EH (cell line): Measurements from ENCODE around the gene EID1.
"Not testable (repeated sequence)": the region's sequence is repeated elsewhere in the genome, so short reads cannot be mapped to it uniquely, and the experiment has no call there.

ENCODE experiments used
- DNase-seq: peaks from one replicate; pipeline ENCODE4 v3.0.0-alpha.2; 2015; ENCODE audit warnings: low read depth

The EID1 gene, protein sequence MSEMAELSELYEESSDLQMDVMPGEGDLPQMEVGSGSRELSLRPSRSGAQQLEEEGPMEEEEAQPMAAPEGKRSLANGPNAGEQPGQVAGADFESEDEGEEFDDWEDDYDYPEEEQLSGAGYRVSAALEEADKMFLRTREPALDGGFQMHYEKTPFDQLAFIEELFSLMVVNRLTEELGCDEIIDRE

DNA sequence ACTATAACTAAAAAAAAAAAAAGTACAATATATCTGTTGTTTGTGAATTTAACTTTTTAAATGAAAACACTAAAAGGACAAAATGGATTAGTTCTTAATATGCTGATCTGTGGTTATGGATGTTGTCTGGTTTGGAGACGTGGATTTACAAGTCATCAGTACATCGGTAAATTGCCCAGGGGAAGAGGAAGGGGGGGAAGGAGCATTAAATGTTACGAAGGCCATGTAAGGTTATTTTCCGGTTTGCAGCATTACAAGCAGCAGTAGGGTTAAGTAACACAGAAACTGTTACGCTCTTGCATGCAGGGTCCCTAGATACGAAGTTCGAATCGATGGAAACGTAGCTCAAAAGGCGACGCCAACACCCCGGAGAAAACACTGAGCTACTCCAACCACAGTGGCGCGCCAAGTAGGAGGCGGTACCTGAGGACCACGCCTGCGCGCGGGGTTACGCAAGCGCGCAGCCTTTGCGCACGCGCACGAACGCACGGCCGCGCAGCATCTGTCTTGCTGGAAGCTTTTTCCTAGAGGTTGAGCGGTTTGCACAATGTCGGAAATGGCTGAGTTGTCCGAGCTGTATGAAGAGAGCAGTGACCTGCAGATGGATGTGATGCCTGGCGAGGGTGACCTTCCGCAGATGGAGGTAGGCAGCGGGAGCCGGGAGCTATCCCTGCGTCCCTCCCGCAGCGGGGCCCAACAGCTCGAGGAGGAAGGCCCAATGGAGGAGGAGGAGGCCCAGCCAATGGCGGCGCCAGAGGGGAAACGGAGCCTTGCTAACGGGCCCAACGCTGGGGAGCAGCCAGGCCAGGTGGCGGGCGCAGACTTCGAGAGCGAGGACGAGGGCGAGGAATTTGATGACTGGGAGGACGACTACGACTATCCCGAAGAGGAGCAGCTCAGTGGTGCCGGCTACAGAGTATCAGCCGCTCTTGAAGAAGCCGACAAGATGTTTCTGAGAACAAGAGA is at the start of gene EID1:
Gene EID1, plus strand, starts transcription at position 505 of the 966 bp plus-strand sequence. Its CDS starts 43 bp downstream, at position 548.
- DNase-seq, result peak; percentile 93

DNA sequence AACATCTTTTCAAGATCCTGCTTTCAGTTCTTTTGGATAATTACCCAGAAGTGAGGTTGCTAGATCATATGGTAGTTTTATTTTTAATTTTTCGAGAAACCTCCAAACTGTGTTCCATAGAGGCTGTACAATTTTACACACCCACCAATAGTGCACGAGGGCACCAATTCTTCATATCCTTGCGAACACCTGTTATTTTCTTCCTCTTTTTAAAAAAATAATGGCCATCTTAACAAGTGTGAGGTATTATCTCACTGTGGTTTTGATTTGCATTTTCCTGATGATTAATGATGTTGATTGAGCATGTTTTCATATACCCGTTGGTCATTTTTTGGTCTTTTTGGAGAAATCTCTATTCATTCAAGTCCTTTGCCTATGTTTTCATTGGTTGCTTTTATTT is 49.5 kb upstream of the EID1 start:
- no peak for DNase-seq

DNA sequence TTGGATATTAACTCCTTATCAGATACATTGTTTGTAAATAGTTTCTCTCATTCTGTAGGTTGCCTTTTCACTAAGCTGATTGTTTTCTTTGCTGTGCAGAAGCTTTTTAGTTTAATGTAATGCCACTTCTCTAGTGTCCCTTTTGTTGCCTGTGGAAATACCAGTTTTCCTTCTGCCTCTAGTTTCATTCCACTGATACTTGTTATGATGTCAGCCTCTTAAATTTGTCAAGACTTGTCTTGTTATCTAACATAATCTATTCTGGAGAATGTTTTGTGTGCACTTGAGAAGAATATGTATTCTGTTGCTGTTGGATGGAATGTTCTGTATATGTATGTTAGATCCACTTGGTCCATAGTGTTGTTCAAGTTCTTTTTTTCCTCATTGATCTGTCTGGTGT is 49.0 kb upstream of the EID1 start:
- no peak for DNase-seq

DNA sequence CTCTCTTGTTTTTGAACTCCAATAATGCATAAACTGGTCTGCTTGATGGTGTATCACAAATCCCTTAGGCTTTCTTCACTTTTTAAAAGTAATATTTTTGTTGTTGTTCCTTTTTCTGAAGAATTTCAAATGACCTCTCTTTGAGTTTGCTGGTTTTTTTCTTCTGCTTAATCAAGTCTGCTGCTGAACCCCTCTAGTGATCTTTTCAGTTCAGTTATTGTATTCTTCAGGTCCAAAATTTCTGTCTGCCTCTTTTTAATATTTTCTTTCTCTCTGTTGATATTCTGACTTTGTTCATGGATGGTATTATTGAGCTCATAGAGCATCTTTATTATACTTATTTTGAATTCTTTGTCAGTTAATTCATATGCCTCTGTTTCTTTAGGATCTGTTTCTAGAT is 45.3 kb upstream of the EID1 start:
- no peak for DNase-seq

DNA sequence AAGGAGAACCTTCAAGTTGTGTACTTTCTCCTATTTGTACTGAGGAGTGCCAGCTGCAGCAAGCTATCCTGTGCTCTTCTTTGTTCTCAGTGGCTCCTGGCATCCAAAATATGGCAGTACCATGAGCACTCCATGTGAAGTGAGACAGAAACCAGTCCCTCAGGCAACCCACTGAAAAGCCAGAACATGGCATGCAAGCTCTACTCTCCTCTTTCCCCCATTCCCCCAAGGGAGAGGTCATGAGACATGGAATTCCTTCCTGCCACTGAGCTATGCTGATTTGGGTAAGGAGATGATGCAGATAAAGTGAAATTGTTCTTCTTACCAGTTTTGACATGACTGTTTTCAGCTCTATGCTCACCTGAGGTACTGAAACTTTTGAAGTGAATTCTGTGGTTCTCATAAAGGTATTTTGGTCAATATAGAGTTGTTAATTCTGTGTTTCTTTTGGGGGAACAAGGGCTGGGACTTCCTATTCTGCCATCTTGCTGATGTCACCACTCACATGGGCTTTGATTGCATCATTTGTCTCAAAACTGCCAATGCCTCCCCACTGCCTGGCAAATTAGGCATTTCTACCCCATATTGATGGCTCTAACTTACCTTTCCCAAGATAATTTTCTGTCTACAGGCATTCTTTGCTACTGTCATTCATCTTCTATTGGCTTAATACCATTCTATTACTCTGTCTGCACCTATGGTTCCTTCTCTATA is 44.3 kb upstream of the EID1 start:
- DNase-seq, result peak; percentile 8

DNA sequence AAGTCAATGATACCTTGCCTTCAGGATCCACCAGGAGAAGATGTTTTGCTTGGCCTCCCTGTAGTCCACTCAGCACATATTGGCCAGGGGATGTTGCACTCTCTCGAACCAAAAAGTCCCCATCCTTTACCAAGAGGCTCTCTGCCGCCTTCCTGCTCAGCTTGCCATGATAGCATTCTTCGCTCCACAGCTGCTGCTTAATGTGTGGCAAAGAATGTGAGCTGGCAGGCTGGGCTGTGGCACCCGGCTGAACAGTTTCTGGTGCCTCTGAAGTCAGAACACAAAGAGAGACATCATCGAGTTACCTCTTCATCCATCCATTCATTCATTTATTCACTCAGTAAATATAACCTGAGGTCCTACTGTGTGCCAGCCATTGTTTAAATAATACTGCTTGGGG is 43.2 kb upstream of the EID1 start:
- DNase-seq, result no peak

DNA sequence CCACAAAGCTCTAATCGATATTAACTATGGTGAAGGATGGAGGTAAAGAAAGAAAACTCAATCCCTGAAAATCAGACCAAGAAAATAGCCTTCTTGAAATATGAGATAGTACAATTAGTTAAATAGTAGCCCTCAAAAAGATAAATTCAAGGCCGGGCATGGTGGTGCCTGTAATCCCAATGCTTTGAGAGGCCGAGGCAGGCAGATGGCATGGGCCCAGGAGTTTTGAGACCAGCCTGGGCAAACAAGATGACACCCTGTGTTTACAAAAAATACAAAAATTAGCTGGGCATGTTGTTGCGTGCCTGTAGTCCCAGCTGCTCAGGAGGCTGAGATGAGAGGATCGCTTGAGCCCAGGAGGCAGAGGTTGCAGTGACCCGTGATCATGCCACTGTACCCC is 35.4 kb upstream of the EID1 start:
- DNase-seq, result no peak

DNA sequence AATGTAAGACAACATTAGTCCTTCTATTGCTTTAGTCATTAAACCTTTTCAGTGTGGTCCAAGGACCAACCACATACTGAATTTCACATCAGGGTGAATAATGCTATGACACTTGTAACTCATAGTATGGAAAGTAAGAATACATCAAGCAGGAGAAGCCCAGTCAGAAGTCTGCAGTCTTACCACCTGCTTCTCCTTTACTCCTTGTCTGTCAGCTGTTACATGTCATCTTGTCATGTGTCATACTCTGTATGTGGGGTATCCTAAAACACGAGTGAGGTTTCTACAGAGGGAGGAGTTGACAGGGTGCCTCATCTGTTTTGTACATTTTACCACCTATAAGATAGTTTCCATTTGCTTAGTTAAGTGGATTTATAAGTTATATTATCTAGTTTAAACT is 32.8 kb upstream of the EID1 start:
- DNase-seq, result no peak

DNA sequence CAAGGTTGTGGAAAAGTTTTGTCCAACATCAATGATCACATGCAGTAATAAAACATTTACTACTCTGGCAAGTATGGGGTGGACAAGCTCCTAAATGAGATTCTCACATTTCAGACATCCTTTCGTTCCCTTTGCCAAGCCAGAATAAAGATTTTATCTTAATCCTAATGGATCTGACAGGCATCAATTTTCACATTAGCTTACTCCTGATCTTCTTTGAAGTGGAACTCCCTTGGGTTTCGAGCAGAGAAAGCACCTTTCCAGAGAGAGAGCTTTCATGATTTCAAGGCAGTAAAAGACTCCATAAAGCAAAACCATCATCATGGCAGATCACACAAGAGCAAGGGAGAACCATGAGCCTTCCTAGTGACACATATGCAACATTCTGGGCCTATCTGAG is 27.3 kb upstream of the EID1 start:
- no peak for DNase-seq

DNA sequence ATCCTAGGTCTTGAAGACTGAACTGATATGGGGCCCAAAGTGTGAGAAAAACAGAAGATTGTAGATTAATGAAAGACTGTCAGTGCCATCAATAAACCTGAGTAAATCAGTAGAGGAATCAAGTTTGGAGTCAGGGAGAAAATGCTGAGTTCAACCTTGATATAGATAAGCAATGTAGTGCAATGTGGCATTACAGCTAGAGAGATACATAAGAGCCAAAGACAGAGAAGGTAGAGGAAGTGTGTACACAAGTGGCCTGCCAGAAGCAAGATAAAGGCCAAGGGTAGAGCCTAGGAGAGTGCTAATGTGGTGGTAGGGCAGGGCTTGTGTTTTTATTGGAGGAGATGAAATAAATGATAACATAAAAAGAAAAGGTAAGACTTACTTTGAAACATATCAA is 26.0 kb upstream of the EID1 start:
- no peak for DNase-seq

DNA sequence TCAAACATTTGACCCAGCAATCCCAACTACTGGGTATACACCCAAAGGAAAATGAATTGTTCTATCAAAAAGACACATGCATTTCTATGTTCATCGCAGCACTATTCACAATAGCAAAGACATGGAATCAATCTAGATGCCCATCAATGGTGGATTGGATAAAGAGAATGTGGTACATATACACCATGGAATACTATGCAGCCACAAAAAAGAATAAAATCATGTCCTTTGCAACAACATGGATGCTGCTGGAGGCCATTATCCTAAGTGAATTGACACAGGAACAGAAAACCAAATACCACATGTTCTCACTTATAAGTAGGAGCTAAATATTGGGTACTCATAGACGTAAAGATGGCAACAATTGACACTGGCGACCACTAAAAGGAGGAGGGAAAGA is 23.5 kb upstream of the EID1 start:
- not testable (repeated sequence) for DNase-seq

DNA sequence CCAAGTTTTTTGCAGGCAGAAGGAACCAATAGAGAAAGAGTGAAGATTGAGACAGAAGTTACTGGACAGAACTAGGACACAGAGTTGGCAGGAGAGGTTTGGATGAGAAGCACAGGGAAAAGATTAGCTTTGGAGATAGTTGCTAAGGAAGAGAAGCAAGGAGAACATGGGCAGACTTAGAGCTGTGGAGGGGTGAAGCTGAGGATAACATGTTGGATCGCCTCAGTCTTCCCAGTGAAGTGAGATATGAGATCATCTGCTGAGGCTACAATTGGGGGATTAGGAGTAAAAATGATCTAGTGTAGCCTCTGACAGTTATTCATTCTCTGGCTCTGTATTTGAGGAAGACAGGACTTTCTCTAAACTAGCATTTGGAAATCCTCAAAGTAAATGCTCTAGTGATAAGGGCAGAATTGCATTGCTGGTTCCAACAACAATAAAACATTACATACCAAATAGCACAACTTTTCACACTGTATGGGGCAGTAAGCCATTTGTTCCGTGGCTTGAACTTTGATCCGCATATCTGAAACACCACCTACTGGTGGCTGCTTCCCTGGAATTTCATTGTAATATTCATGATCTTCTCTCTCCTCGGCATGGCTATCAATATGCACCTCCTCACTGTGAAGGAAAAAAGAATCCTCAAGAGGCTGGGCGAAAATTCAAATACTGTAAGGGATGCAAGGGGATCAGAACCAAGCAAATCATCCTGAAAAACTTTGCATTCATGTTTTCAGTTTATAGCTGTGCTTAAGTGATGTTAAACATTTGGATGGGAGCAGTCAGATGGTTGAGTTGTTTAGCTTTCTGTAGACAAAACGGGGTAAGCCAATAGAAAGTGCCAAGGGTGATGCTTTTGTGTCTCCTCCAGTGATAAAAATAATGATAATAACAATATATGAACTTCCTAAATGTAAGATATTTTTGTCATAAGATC is 22.2 kb upstream of the EID1 start:
- peak; percentile 71 for DNase-seq

DNA sequence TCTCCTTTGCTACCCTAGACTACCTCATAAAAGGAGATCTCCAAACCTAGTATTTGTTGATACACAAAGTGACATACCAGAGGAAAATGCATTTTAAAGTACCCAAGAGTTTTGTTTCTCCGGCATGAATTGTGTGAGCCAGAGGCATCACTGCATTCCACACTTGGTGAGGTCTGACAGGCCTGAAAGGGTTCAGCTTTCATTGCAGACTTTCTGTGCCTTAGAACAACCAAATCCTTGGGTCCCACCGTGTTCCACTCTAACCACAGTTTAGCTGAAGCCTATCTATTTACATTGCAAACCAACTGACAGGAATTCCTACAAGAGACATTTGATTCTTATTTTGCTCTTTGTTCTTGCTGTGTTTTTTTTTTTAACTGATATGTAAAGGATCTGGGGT is 21.0 kb upstream of the EID1 start:
- DNase-seq, result peak; percentile 68

DNA sequence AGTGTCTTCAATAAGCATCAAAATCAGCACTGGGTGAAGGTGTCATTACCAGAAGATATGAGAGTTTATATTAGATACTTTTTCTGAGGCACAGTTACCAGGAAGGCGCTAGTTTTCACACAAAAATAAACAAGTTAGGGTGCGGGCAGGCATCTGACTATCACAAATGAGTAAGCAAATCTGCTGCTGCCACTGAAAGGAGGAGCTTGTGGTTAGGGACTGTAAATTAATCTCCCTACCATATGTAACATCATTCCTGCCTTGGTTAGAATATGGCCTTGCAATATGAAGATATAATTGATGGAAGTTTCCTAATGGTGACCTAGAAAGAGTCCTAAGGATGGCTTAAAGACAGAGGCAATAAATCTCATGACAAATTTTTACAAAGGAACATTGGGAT is 19.5 kb upstream of the EID1 start:
- DNase-seq, result peak; percentile 66

DNA sequence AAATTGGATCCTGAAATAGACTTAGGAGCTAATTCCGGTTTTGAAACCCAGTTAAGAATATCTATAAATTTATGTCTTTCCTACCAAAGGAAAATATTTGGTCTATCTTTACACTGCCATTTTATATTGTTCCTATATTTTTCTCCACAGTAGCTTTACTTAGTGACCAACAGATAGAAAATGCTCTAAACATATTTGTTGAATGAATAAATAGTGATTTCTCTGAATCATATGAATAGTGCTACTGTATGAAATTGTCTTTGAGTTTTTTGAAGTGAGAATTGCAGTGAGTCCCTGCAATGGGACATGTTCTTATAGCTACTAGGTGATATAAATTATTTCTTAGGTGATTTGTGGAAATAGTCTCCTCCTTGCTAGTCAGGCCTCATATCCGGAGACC is 18.5 kb upstream of the EID1 start:
- peak; percentile 38 for DNase-seq

DNA sequence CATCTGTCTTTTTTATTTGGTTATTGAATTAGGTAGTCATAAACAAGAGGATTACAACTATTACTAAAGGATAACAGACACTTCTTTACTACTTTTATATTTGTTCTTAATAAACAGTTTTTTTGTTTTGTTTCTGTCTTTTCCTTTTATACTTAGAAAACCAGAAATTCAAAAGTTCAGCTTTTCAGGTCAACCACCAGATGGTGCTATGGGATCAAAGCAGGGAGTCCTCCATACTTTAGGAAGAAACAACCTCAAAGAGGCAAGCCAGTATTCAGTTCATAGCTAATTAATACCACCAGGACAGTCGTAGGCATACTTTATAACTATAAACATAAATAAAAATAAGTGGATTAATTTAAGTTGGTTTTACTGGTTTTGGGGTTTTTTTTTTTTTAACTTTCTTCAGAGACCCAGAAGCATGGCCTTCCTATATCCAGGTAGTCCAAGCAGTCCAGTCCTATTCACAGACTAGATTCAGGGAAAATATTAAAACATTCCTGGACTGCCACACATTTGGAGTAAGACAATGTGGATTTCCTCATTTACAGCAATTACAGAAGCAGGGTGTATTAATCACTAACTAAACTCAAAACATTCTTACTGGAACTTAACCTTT is 16.0 kb upstream of the EID1 start:
- DNase-seq, result peak; percentile 78

DNA sequence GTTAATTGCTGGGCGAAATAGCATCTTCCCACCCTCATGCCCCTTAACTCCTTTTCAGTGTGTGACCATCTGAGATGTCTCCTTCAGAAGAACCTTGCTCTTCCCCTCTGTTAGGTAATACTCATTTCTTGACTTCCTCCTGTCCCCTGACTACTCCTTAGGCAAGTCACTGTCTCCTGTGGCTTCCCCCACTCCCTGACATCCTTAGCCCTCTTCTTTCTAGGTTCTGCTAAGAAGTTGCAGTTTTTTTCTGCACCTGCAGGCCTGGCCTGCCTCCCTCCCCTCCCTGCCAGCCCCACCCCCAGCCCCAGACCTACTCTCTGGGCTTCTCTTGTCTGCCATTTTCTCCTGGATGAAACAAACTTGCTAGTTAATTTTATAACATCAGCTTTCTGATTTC is 15.2 kb upstream of the EID1 start:
- DNase-seq, result no peak

DNA sequence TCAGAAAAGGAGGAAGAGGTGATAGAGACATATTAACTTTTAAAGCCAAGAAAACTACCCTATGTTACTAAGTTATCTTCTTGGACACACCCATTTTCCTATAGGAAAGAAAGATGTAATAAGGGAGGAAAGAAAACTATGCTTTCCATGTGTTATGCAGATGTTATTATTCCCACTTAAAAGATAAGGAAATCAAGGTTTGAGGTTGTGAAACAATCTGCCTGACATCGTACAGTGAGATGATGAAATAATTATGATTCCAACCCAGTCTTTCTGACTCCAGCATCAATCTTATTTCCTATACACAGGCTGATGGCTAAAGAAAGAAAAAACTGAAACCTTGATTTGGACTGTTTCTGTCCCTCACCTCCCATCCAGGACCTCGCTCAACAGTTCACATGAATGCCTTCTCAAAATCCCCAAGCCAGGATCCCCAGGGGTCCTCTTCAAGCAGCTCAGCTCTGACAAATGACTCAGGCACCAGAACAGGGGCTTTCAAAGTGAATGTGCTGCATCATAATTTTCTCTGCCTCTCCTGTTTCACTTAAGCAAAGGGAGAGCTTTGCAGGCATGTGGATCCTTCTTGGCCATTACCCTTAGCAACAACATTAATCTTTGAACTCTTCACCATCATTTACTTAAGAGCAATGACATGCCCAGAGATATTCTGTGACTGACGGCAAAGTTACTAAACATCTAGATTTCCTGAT is 12.4 kb upstream of the EID1 start:
- DNase-seq, result peak; percentile 73

DNA sequence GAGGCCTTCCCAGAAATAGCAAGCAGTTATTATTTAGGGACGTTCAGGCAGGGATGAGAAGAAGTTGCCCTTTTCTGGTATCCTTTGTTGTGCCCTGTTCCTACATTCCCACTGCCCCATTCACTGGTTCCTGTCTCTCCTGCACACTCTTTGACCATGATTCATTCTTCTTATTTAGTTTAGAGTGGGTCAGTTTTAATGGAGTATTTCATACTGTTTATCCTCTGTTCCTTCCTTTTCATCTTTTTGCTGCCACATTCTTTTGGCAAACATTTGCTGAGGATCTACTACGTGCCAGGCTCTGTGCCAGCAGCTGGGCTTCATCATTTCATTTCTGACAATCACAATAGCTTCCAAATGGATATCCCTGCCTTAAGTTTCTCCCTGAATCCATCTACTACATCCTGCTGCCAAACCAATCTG is 11.8 kb upstream of the EID1 start:
- DNase-seq, result peak; percentile 79

DNA sequence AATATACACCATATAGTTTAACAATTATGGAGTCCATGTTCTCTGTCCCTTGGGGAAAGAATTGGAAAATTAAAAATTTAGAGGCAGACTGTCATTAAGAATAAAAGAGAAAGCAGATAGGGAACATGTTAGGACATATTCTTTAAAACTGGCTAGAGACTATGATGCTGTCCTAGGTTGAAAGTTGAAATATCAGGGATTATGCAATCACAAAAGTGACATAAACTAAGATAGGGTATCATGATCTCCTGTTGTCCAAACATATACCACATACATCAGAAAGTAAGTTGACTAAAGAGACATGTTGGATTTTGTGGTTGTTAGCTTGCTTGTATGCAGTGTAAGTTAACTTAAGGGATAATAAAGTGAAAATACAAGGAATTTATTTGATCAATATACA is 9.9 kb upstream of the EID1 start:
- no peak for DNase-seq

DNA sequence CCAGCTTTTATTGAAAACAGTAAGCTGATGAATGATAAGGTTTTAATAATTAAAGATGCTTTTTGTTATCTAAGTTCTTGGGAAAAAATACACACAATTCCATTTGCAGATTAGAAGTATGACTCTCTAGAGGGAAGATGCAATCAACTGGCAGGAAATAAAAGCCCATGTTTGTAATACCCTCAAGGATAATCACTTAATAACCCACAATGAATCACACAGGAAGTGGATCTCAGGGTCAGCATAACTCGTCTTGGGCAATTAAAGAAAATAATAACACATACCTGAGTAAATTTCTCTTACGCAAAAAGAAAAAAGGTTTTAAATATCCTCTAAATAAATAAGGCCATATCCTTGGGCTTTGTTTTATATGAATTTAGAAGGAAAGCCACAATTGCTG is 9.4 kb upstream of the EID1 start:
- DNase-seq, result peak; percentile 90
